PFSK-1 (cell line): ENCODE data around the gene TSKU.

Source experiments
- POLR2AphosphoS5 ChIP-seq: IDR thresholded peaks from 2 replicates; pipeline ENCODE4 v1.6.1; 2012; ENCODE audit warnings: low read depth, mild to moderate bottlenecking, control low read depth, low read length, moderate library complexity
- REST ChIP-seq, 2 experiments: IDR thresholded peaks; 2 replicates each; pipeline versions ENCODE4 v1.6.1 to v1.8.0; 2011 to 2012; ENCODE audit warnings: low read depth in 2 of 2, low read length in 2 of 2, control low read depth in 1 of 2, inconsistent platforms in 1 of 2, mild to moderate bottlenecking in 1 of 2, moderate library complexity in 1 of 2; ENCODE audit not compliant: insufficient read depth in 1 of 2
- SIN3A ChIP-seq: IDR thresholded peaks from 2 replicates; pipeline ENCODE4 v1.6.1; 2012; ENCODE audit warnings: mild to moderate bottlenecking, low read length, moderate library complexity, borderline replicate concordance; ENCODE audit not compliant: insufficient read depth
- TAF1 ChIP-seq: IDR thresholded peaks from 2 replicates; pipeline ENCODE4 v1.6.1; 2012; ENCODE audit warnings: low read length, control low read depth, borderline replicate concordance; ENCODE audit not compliant: insufficient read depth

- no peak for TF ChIP-seq REST (IDR thresholded peaks at IDR 0.05; ENCODE audit: insufficient read depth in 1 of 2, low read depth in 2 of 2, low read length in 2 of 2)
- no peak for TF ChIP-seq POLR2AphosphoS5
- no peak for TF ChIP-seq SIN3A
- no peak for TF ChIP-seq TAF1
Measured at GRCh38 chr11:76777305-76777704, 5.9 kb upstream of the TSKU start.
